HL-60/S4 (cell line): ENCODE data around the gene PFKM.
"Not testable (repeated sequence)": the region's sequence is repeated elsewhere in the genome, so short reads cannot be mapped to it uniquely, and the experiment has no call there.

Source experiments
- in situ Hi-C: fragments of 300-500 bp; cut with MboI; formaldehyde crosslinking; loops from 2 replicates; pipeline ENCODE4 v1.14.3; 2022; ENCODE audit warnings: low sequenced_read_pairs

The PFKM gene

GRCh38 chr12:48155786-48156185, 36.6 kb downstream of the PFKM start:
- in situ Hi-C loops, result not testable (repeated sequence)

GRCh38 chr12:48156652-48157017, 37.5 kb downstream of the PFKM start:
- in situ Hi-C loops, result no loop called here

DNA sequence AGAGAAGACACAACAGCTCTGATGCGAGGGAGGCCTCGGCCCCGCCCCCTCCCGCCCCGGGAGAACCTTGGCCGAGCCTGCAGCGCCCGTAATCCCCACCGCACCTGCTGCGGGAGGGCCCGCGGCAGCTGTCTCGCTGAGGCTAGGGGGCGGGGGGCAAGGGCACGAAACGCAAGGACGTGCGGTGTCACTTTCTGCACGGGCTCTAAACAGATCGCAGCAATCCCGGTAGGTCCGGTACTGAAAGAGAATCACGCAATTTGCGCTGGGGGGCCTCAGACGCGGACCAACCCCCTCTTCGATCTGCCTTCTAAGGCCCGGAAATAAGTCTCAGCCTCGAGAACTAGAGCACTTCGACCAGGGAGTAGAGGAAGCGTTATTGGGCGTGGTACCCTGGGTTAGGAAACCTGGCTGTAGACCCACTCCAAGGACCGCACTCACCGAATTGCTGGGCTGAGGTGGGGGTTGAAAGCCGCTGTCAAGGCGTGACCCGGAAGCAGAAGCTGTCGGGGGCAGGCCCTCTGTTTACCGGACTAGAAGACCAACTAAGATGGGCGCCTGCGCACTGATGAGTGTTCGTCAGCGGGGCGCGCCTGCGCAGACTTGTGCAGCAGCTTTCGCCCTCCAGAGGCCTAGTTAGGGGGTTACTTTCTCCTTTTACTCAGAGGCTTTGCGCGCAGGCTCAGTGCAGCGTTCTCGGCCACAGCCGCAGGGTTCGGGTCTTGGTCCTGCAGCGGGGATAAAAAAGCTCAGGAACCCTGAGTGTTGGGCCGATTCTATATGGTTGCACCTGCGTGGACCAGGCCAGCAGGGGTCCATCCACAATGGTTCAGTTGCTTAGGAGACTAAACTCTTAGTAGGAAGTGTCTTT, 38.1 kb downstream of the PFKM start, which contains the start of gene ASB8:
TSS of gene ASB8 (minus strand) at position 498 of the 871 bp plus-strand sequence. CDS start 4,019 bp downstream, outside the sequence.
- in situ Hi-C loops, result no loop called here

GRCh38 chr12:48157889-48158370, 38.8 kb downstream of the PFKM start:
- in situ Hi-C loops, result no loop called here

- in situ Hi-C loops, result no loop called here
These were observed 40.9 kb downstream of the PFKM start for GRCh38 chr12:48160046-48160445.

- in situ Hi-C loops, result no loop called here
These were observed 41.6 kb downstream of the PFKM start for GRCh38 chr12:48160807-48161206.

DNA sequence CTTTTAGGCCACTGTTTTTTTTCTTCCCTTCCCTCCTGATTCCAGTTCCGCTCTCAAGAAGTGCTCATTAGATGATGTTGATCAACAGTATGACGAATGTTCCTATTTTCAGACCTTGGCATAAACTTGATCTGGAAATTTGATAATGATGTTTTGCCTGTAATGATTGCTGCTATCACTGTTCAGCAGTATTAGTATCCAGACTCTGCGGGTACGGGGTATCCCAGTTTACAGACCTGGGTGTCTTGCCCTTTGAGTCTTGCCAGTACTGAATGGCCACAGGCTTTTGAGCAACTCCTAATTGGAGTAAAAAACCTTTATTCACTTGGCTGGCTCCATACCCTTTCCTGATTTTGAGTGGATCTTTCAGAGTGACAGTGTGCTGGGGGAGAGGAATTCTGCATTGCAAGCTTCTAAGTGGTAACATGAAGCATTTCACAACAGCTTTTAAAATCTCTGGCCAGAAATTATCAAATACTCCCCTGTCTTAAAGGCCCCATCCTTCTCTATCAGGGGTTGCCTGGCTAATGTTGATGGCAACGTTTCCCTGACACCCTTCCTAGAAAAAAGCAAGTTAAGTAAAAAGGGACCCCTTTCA, 44.1 kb downstream of the PFKM start:
- in situ Hi-C loops, result no loop called here

- in situ Hi-C loops, result no loop called here
These were observed 45.3 kb downstream of the PFKM start for GRCh38 chr12:48164451-48164850.

- in situ Hi-C loops, result no loop called here
These were observed 46.2 kb downstream of the PFKM start for GRCh38 chr12:48165089-48165981.

- in situ Hi-C loops, result no loop called here
These were observed 49.8 kb downstream of the PFKM start for GRCh38 chr12:48169011-48169410.

DNA sequence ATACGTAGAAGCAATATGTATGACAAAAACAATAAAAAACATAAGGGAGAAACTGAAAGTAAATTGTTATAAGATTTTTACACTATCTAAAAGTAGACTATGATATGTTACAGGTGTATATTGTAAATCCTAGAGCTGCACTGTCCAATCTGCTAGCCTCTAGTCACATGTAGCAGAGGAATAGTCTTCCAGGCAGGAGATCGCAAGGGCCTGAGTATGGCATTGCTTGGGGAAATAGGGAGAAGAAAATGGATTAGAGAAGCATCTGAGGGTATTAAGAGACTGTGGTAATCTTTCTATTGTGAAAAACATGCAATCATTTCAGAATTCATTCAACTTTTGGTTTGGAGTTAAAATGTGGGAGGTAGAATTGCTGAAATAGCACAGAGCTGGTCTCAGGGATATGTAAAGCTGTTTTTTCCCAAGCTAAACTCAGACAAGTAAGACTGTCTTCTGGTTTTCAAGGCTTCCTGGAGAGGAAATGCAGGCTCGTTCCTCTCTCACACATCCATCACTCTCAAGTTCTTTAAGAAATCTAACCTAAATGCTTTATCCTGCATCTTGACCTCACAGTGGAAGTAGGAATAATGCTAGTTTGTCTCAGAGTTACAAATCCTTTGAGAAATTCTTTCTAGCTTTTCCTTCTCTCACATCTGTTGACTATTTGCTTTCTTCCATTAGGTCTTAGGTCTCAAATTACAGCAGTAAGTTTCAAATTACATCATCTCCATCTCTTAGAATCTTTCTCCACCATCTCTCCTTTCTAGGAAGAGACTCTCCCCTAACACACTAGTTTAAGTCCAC, 56.7 kb downstream of the PFKM start:
- in situ Hi-C loops, result no loop called here

DNA sequence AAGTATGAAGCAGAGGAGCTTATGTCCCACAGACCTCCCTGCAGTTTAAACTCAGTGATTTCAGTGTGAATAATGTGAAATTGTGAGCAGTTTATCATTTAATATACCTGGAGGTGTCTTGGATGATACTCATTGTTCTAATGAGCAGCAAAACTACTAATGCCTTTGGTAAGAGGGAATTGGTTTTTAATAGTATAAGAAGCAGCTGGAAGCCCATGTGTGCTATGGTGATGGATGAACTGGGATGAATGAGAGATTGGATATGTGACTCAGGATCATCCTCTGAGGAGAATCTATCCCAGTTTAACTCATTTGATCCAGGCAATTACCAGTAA, 57.2 kb downstream of the PFKM start:
- in situ Hi-C loops, result no loop called here

- in situ Hi-C loops, result no loop called here
These were observed 58.8 kb downstream of the PFKM start for GRCh38 chr12:48177982-48178381.

DNA sequence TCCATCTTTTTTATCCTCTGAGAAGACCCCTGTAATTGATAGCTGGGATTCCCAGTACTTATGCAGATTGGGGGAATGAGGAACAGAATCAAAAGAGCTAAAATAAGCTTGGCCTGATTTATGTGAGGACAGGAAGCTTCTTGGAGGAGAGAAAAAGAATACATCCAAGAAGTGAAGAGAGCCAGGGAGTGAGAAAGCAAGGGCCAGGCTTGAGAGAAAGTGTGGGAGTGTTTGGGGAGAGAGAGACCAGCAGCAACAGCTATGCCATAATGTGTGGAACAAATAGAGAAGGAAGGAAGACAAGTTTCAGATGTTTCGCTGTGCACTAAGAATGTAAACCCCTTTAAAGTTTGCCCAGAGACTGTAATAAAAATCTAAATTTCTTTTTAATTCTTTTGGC, 60.3 kb downstream of the PFKM start:
- in situ Hi-C loops, result no loop called here

DNA sequence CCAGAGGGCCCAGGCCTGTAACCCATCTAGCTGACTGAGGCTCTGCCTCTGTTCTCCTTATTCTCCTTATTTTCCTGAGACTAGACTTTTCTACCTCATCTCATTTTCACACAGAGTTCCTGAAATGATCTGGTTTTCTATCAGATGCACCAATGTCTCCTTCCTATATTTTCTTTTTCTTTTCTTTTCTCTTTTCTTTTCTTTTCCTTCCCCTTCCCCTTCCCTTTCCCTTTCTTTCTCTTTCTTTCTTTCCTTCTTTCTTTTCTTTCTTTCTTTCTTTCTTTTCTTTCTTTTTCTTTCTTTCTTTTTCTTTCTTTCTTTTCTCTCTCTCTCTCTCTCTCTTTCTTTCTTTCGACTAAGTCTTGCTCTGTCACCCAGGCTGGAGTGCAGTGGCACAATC, 61.3 kb downstream of the PFKM start:
- in situ Hi-C loops, result no loop called here

DNA sequence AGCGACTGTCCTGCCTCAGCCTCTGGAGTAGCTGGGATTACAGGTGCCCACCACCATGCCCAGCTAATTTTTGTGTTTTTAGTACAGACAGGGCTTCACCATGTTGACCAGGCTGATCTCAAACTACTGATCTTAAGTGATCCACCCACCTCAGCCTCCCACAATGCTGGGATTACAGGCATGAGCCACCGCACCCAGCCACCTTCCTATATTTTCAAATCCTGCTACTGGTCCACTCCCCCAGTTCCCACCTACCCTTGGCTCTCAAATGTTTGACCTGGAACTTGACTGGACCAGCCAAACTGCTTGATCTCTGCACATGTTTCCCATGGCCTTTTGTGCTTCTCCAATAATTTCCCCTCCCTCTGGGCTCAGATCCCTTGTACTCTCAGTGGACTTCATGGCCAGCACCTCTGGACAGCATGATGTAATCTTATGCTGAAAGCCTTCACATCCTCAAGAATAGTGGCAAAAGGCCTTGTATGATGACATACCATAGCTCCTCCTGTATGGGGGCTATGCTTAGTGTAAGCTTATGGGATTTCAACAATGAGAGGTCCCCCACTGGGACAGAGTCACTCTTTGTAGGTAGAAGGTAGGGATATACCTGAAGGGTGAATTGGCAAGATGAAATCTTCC, 61.8 kb downstream of the PFKM start:
- in situ Hi-C loops, result no loop called here

DNA sequence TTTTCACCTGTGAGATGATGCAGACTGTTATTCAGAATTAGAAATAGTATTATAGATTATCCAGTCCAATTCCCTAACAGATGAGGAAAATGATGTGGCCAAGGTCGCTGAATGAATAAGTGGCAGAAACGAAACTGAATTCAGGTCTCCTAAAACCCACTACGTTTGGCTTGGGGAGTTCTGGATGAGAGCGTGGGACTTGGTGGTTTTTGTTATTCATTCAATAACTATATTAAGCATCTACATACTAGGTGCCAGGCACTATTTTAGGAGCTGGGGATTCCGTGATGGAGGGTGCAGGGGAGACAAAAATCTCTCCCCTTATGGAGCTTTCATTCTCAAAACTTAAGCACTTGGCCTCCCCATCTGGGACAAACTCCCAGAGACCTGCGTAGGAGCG, 63.5 kb downstream of the PFKM start:
- in situ Hi-C loops, result no loop called here

- in situ Hi-C loops, result no loop called here
These were observed 64.1 kb downstream of the PFKM start, which contains the start of gene CCDC184 for GRCh38 chr12:48183091-48183875. Gene CCDC184 (plus strand): TSS chr12:48183644. CDS start chr12:48184123, 479 bp downstream.

DNA sequence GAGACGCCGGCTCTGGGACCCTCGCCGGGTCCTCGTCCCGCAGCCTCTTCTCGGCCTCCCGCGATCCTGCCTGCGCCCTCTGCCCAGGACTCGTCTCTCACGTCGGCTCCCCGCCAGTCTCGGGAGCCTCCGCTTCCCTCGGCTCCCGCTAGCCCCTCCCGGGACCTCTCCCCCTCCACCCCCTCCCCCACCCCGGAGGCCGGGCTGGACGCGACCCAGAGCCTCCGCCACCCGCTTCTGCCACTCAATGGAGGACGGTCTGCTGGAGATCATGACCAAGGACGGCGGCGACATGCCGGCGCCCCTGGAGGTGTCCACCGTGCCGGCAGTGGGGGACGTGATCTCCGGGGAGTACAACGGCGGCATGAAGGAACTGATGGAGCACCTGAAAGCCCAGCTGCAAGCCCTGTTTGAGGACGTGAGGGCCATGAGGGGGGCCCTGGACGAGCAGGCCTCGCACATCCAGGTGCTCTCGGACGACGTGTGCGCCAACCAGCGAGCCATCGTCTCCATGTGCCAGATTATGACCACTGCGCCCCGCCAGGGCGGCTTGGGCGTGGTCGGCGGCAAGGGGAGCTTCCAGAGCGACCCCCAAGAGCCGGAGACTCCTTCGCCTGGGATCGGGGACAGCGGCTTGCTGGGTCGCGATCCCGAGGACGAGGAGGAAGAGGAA, 64.8 kb downstream of the PFKM start:
- in situ Hi-C loops, result no loop called here
